Measurements from ENCODE around the gene VPS13C. TPM values are rescaled to one million over a fixed set of nuclear protein-coding genes. Genes with fewer than 3 reads are reported as not detected.

Gene VPS13C
- total RNA-seq = 53.3 and 57.4 TPM in 2 replicates

- Mint-ChIP-seq H3K4me1 (ENCODE audit: low read depth) (peaks cover 22% of the 10 kb centered on the region), H3K27me3 (ENCODE audit: low read depth) (peaks cover 26% of the 10 kb centered on the region), H3K36me3 (ENCODE audit: low read depth) (no peaks in the 10 kb centered on the region), H3K4me3 (ENCODE audit: low read depth) (peak within 1 kb of the TSS; percentile 92), H3K27ac (peak within 1 kb of the TSS; percentile 96), H3K9me3 (no peaks in the 10 kb centered on the region)
- intact Hi-C loops (cut with micrococcal nuclease) = loop anchor here (1.0 kb wide), 1 partner anchor 14 kb away; no protein-coding TSS in a partner anchor
- peak; percentile 91 for DNase-seq (ENCODE audit: low spot score)
Measured at GRCh38 chr15:62060113-62060895, at the start of gene VPS13C. Gene VPS13C (minus strand): TSS chr15:62060447. CDS start chr15:62060374, 73 bp downstream.

GRCh38 chr15:62109437-62109836 lies 49.2 kb upstream of the VPS13C start:
- Mint-ChIP-seq H3K9me3 (no peaks in the 10 kb centered on the region), H3K27ac (no peak overlapping the region), H3K36me3 (ENCODE audit: low read depth) (no peaks in the 10 kb centered on the region), H3K27me3 (ENCODE audit: low read depth) (no peaks in the 10 kb centered on the region), H3K4me1 (ENCODE audit: low read depth) (peaks cover 12% of the 10 kb centered on the region), H3K4me3 (ENCODE audit: low read depth) (no peak overlapping the region)
- intact Hi-C loops (cut with micrococcal nuclease) = no loop called here
- DNase-seq (ENCODE audit: low spot score) = no peak

- H3K9me3 Mint-ChIP-seq = no peaks in the 10 kb centered on the region
- H3K27me3 Mint-ChIP-seq (ENCODE audit: low read depth) = no peaks in the 10 kb centered on the region
- intact Hi-C loops (cut with micrococcal nuclease) = no loop called here
- no peak overlapping the region for H3K27ac Mint-ChIP-seq
- no peaks in the 10 kb centered on the region for H3K36me3 Mint-ChIP-seq (ENCODE audit: low read depth)
- no peak overlapping the region for H3K4me3 Mint-ChIP-seq (ENCODE audit: low read depth)
- H3K4me1 Mint-ChIP-seq (ENCODE audit: low read depth) = peaks cover 12% of the 10 kb centered on the region
- DNase-seq (ENCODE audit: low spot score) = no peak
Measured at GRCh38 chr15:62108411-62108810, 48.2 kb upstream of the VPS13C start.

GRCh38 chr15:62107571-62108121 lies 47.4 kb upstream of the VPS13C start:
- Mint-ChIP-seq H3K36me3 (ENCODE audit: low read depth) (no peaks in the 10 kb centered on the region), H3K9me3 (no peaks in the 10 kb centered on the region), H3K4me1 (ENCODE audit: low read depth) (peaks cover 12% of the 10 kb centered on the region), H3K4me3 (ENCODE audit: low read depth) (no peak overlapping the region), H3K27me3 (ENCODE audit: low read depth) (no peaks in the 10 kb centered on the region), H3K27ac (no peak overlapping the region)
- no peak for DNase-seq (ENCODE audit: low spot score)
- intact Hi-C loops (cut with micrococcal nuclease) = no loop called here

GRCh38 chr15:62106096-62106495 lies 45.8 kb upstream of the VPS13C start:
- DNase-seq (ENCODE audit: low spot score) = no peak
- intact Hi-C loops (cut with micrococcal nuclease) = no loop called here
- no peak overlapping the region for H3K4me3 Mint-ChIP-seq (ENCODE audit: low read depth)
- H3K4me1 Mint-ChIP-seq (ENCODE audit: low read depth) = peaks cover 14% of the 10 kb centered on the region
- H3K9me3 Mint-ChIP-seq = no peaks in the 10 kb centered on the region
- no peak overlapping the region for H3K27ac Mint-ChIP-seq
- H3K36me3 Mint-ChIP-seq (ENCODE audit: low read depth) = no peaks in the 10 kb centered on the region
- peaks cover 4% of the 10 kb centered on the region for H3K27me3 Mint-ChIP-seq (ENCODE audit: low read depth)

- H3K27ac Mint-ChIP-seq = no peak overlapping the region
Measured at GRCh38 chr15:62105266-62105665, 45.0 kb upstream of the VPS13C start.

GRCh38 chr15:62104846-62105245 lies 44.6 kb upstream of the VPS13C start:
- peaks cover 3% of the 10 kb centered on the region for H3K4me1 Mint-ChIP-seq (ENCODE audit: low read depth)
- H3K27ac Mint-ChIP-seq = no peak overlapping the region
- H3K27me3 Mint-ChIP-seq (ENCODE audit: low read depth) = peaks cover 4% of the 10 kb centered on the region
- DNase-seq (ENCODE audit: low spot score) = no peak
- intact Hi-C loops (cut with micrococcal nuclease) = no loop called here
- H3K9me3 Mint-ChIP-seq = no peaks in the 10 kb centered on the region
- H3K4me3 Mint-ChIP-seq (ENCODE audit: low read depth) = no peak overlapping the region
- no peaks in the 10 kb centered on the region for H3K36me3 Mint-ChIP-seq (ENCODE audit: low read depth)

More at GRCh38 chr15:62105266-62105665, 45.0 kb upstream of the VPS13C start:
- Mint-ChIP-seq H3K36me3 (ENCODE audit: low read depth) (no peaks in the 10 kb centered on the region), H3K27me3 (ENCODE audit: low read depth) (peaks cover 4% of the 10 kb centered on the region), H3K9me3 (no peaks in the 10 kb centered on the region), H3K4me3 (ENCODE audit: low read depth) (no peak overlapping the region), H3K4me1 (ENCODE audit: low read depth) (peaks cover 7% of the 10 kb centered on the region)
- intact Hi-C loops (cut with micrococcal nuclease) = no loop called here
- no peak for DNase-seq (ENCODE audit: low spot score)

GRCh38 chr15:62104401-62104800 lies 44.2 kb upstream of the VPS13C start:
- Mint-ChIP-seq H3K27me3 (ENCODE audit: low read depth) (peaks cover 4% of the 10 kb centered on the region), H3K9me3 (no peaks in the 10 kb centered on the region), H3K4me3 (ENCODE audit: low read depth) (no peak overlapping the region), H3K27ac (no peak overlapping the region), H3K36me3 (ENCODE audit: low read depth) (no peaks in the 10 kb centered on the region), H3K4me1 (ENCODE audit: low read depth) (peaks cover 2% of the 10 kb centered on the region)
- DNase-seq (ENCODE audit: low spot score) = no peak
- intact Hi-C loops (cut with micrococcal nuclease) = no loop called here

- DNase-seq (ENCODE audit: low spot score) = no peak
- peaks cover 2% of the 10 kb centered on the region for H3K4me1 Mint-ChIP-seq (ENCODE audit: low read depth)
- peaks cover 4% of the 10 kb centered on the region for H3K27me3 Mint-ChIP-seq (ENCODE audit: low read depth)
- intact Hi-C loops (cut with micrococcal nuclease) = no loop called here
- no peak overlapping the region for H3K27ac Mint-ChIP-seq
- H3K4me3 Mint-ChIP-seq (ENCODE audit: low read depth) = no peak overlapping the region
- no peaks in the 10 kb centered on the region for H3K36me3 Mint-ChIP-seq (ENCODE audit: low read depth)
- no peaks in the 10 kb centered on the region for H3K9me3 Mint-ChIP-seq
Measured at GRCh38 chr15:62103431-62103830, 43.2 kb upstream of the VPS13C start.

- Mint-ChIP-seq H3K4me1 (ENCODE audit: low read depth) (peaks cover 2% of the 10 kb centered on the region), H3K27me3 (ENCODE audit: low read depth) (peaks cover 10% of the 10 kb centered on the region), H3K27ac (no peak overlapping the region)
Measured at GRCh38 chr15:62099094-62099601, 38.9 kb upstream of the VPS13C start.

GRCh38 chr15:62094388-62094787 lies 34.1 kb upstream of the VPS13C start:
- Mint-ChIP-seq H3K4me3 (ENCODE audit: low read depth) (no peak overlapping the region), H3K36me3 (ENCODE audit: low read depth) (no peaks in the 10 kb centered on the region), H3K27me3 (ENCODE audit: low read depth) (peaks cover 8% of the 10 kb centered on the region), H3K9me3 (no peaks in the 10 kb centered on the region), H3K27ac (no peak overlapping the region), H3K4me1 (ENCODE audit: low read depth) (no peaks in the 10 kb centered on the region)
- intact Hi-C loops (cut with micrococcal nuclease) = no loop called here
- DNase-seq (ENCODE audit: low spot score) = no peak

More at GRCh38 chr15:62099094-62099601, 38.9 kb upstream of the VPS13C start:
- Mint-ChIP-seq H3K4me3 (ENCODE audit: low read depth) (no peak overlapping the region), H3K36me3 (ENCODE audit: low read depth) (no peaks in the 10 kb centered on the region), H3K9me3 (no peaks in the 10 kb centered on the region)
- no peak for DNase-seq (ENCODE audit: low spot score)
- intact Hi-C loops (cut with micrococcal nuclease) = no loop called here

- Mint-ChIP-seq H3K4me1 (ENCODE audit: low read depth) (no peaks in the 10 kb centered on the region), H3K27ac (no peak overlapping the region), H3K36me3 (ENCODE audit: low read depth) (no peaks in the 10 kb centered on the region), H3K9me3 (no peaks in the 10 kb centered on the region), H3K4me3 (ENCODE audit: low read depth) (no peak overlapping the region), H3K27me3 (ENCODE audit: low read depth) (peaks cover 9% of the 10 kb centered on the region)
- DNase-seq (ENCODE audit: low spot score) = no peak
- intact Hi-C loops (cut with micrococcal nuclease) = no loop called here
Measured at GRCh38 chr15:62093809-62094208, 33.6 kb upstream of the VPS13C start.

GRCh38 chr15:62090988-62091387 lies 30.7 kb upstream of the VPS13C start:
- Mint-ChIP-seq H3K4me1 (ENCODE audit: low read depth) (no peaks in the 10 kb centered on the region), H3K9me3 (no peaks in the 10 kb centered on the region), H3K27ac (no peak overlapping the region), H3K27me3 (ENCODE audit: low read depth) (peaks cover 5% of the 10 kb centered on the region), H3K36me3 (ENCODE audit: low read depth) (no peaks in the 10 kb centered on the region), H3K4me3 (ENCODE audit: low read depth) (no peak overlapping the region)
- no peak for DNase-seq (ENCODE audit: low spot score)
- intact Hi-C loops (cut with micrococcal nuclease) = no loop called here

Measured in activated T-helper 2 cell treated with anti-CD3 and anti-CD28 coated beads, Interferon-gamma antibody, Interleukin-2, Interleukin-4, amounts not matched to agents 10 μg/mL and 5 μg/mL and 100 μg/mL, durations not matched to agents 14 hours and 24 hours and 36 hours (primary cell).